ENCODE measurements around the gene PLAC9.

- TF ChIP-seq CTCF (IDR thresholded peaks at IDR 0.05) (no peak), POLR2A (IDR thresholded peaks at IDR 0.05) (no peak)
These were observed at the start of gene PLAC9 for GRCh38 chr10:80132299-80133139.

Measured in lower leg skin (tissue), 3 donors.